Measurements from ENCODE around the gene LOXL1.

LOXL1 gene

DNA sequence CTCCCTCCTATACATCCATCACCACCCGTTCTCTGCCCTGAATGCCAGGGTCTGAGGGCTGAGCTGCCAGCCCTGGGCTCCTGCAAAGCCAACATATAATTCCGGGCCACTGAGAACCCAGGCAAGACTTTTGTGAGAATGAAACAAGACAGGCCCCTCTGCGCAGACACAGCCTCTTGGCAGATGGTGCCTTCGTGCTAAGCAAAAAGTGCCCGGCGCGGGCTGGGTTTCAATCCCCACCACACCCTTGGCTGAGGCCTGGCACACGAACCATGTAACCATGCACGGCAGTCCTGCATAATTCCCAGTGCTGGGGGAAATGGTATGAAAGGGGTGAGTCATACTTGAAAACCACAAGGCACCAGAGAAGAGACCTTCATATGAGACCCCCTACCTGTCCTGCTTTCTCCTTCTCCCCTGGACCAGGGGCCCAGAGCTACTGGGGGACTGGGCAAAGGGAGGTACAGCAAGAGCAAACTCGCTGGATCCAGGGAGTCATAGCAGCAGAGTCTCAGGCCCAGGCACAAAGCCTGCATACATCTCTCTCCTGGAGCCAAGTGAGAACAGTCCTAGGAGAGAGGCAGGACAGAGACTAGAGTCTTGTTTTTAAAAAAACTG lies 26.1 kb upstream of the LOXL1 start:
- in situ Hi-C loops (cut with MboI; ENCODE audit: low pct_unique_long_range_greater_than_20kb, low sequenced_read_pairs, unreplicated experiment), result no loop called here
- TF ChIP-seq, protein P1, sequence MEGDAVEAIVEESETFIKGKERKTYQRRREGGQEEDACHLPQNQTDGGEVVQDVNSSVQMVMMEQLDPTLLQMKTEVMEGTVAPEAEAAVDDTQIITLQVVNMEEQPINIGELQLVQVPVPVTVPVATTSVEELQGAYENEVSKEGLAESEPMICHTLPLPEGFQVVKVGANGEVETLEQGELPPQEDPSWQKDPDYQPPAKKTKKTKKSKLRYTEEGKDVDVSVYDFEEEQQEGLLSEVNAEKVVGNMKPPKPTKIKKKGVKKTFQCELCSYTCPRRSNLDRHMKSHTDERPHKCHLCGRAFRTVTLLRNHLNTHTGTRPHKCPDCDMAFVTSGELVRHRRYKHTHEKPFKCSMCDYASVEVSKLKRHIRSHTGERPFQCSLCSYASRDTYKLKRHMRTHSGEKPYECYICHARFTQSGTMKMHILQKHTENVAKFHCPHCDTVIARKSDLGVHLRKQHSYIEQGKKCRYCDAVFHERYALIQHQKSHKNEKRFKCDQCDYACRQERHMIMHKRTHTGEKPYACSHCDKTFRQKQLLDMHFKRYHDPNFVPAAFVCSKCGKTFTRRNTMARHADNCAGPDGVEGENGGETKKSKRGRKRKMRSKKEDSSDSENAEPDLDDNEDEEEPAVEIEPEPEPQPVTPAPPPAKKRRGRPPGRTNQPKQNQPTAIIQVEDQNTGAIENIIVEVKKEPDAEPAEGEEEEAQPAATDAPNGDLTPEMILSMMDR (IDR thresholded peaks at IDR 0.05; ENCODE audit: extremely low read depth, insufficient read depth, missing control alignments), result peak; percentile 1

DNA sequence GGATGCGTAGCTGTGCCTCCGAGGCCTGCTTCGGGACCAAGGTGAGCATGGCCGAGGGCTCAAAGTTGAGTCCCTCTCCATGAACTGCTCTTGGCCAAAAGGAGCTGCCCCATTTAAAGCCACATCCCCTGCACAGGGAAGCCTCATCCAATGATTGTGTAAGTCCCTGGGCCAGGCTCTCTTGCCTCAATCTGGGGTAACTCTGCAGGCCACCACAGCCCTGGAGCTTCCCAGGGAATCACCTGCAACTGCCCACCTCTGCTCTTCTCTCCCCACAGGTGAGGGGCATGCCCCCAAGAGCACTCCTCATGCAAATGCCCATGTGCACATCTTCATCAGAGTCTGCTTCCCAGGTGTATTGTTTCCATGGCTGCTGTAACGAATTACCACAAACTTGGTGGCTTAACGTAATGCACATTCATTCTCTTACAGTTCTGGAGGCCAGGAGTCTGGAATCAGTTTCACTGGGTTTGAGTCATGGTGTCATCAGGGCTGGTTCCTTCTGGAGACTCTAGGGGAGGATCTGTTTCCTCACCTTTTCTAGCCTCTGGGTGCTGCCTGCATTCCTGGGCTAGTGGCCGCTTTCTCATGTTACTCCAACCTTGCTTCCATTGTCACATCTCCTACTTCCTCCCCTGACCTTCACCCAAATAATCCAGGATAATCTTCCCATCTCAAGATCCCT lies 25.0 kb upstream of the LOXL1 start:
- in situ Hi-C loops (cut with MboI; ENCODE audit: low pct_unique_long_range_greater_than_20kb, low sequenced_read_pairs, unreplicated experiment), result no loop called here
- DNase-seq (ENCODE audit: low spot score), result no peak
- TF ChIP-seq, protein P1 (IDR thresholded peaks at IDR 0.05; ENCODE audit: extremely low read depth, insufficient read depth, missing control alignments), result no peak

More for the DNA sequence above, 26.1 kb upstream of the LOXL1 start:
- DNase-seq (ENCODE audit: low spot score), result no peak

DNA sequence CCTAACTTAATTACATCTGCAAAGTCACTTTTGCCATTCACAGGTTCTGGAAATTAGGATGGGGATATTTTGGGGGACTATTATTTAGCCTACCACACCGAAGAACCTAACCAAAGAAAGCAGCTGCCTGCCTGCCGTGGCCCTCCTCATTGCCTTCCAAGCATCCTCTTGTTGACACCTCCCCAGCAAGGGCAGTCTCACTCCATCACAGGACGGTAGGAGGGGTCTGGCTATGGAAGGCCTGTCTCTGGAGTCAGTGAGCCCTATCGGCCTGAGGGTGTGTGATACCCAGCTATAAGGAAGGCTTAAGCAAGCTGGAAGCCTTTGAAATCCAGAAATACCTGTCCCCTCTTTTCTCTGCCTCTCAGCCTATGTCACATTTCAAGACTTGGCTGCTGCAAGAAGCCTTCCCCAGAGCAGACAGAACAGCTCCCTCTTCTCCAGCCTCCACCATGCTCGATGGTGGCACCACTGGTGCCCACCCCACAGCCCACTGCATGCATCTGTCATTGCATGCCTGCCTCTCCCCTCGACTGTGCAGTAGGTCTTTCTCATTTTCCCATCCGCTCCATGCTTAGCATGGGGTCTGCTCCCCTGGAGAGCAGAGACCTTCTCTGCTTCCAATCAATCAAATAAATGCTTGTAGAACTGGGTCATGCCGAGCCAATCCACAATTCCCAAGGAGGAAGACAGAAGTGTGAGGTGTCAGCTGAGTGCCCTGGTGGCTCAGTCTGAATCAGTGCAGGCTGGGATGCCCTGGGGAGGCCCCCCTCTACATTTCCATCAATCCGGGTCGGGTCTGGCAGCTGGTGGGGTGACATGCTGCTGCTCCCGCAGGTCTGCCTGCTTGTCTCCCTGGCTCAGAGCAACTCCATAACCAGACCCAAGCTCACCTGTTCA lies 23.9 kb upstream of the LOXL1 start:
- in situ Hi-C loops (cut with MboI; ENCODE audit: low pct_unique_long_range_greater_than_20kb, low sequenced_read_pairs, unreplicated experiment), result no loop called here
- DNase-seq (ENCODE audit: low spot score), result no peak
- TF ChIP-seq, protein P1 (IDR thresholded peaks at IDR 0.05; ENCODE audit: extremely low read depth, insufficient read depth, missing control alignments), result no peak

DNA sequence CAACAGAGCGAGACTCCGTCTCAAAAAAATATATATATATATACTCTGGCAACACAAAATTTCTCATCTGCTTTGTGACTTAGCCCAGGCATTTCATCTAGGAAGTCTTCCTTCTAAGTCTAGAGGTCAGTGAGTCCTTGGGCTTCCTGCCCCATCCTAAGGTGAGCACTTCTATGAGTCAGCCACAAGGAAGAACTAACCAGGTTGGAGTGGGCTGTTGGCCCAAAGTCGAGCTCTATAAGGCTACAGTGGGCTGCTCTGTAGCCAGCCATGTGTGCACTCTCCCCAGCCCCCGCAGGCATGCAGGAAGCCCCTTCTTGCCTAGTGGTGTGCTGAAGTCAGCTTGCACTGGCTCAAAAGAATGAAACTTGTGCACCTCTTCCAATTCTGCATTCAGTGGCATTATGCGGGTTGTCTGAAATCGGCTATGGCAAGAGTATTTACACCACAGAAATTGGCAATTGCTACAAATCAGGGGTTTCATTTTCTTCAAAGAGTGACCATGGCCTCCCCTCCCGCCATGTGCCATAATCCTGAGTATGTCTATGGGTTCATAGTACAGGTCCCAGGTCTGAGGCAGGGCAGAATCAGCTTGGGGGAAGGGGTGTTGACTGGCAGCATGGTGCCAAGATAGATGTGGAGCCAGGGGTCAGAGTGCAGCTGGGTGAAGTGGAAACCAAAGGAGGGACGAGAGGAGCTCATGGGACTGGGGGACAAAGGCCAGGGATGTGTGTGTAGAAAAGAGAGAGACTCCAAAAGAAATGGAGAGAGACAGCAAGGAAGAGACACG lies 22.0 kb upstream of the LOXL1 start:
- DNase-seq (ENCODE audit: low spot score), result no peak
- TF ChIP-seq, protein P1 (IDR thresholded peaks at IDR 0.05; ENCODE audit: extremely low read depth, insufficient read depth, missing control alignments), result no peak
- in situ Hi-C loops (cut with MboI; ENCODE audit: low pct_unique_long_range_greater_than_20kb, low sequenced_read_pairs, unreplicated experiment), result no loop called here

DNA sequence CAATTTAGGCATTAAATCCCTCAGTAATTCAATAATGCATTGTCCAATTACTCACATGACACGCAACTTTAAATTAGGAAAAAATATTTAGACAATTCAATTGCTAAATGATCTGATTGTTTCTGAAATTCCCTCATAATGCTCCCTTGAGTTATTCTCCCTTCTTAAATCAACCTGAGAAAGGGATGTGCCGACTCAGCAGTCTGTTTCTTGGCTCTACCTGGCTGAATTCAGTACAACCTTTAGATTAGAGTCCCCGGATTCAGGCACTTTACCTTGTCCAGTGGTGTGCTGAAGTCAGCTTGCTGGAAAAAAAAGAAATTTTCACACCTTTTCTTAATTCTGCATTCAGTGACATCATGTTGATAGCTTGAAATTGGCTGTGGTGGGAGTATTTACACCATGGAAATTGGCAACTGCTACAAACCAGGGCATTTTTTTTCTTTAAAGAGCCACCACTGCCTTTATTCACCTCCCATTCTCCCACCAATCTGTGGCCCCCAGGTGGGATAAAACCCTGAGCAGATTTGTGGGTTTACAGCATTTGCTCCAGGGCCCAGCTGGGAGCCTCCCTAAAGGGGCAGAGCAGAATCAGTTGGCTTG lies 20.9 kb upstream of the LOXL1 start:
- in situ Hi-C loops (cut with MboI; ENCODE audit: low pct_unique_long_range_greater_than_20kb, low sequenced_read_pairs, unreplicated experiment), result no loop called here
- TF ChIP-seq, protein P1 (IDR thresholded peaks at IDR 0.05; ENCODE audit: extremely low read depth, insufficient read depth, missing control alignments), result no peak

More for the DNA sequence above, 20.9 kb upstream of the LOXL1 start:
- no peak for DNase-seq (ENCODE audit: low spot score)

Data from GM13977 (cell line).